ENCODE data around the gene CBY1.
A peak's percentile ranks its signal among the peaks of the same experiment; 100 is the strongest.

DNA sequence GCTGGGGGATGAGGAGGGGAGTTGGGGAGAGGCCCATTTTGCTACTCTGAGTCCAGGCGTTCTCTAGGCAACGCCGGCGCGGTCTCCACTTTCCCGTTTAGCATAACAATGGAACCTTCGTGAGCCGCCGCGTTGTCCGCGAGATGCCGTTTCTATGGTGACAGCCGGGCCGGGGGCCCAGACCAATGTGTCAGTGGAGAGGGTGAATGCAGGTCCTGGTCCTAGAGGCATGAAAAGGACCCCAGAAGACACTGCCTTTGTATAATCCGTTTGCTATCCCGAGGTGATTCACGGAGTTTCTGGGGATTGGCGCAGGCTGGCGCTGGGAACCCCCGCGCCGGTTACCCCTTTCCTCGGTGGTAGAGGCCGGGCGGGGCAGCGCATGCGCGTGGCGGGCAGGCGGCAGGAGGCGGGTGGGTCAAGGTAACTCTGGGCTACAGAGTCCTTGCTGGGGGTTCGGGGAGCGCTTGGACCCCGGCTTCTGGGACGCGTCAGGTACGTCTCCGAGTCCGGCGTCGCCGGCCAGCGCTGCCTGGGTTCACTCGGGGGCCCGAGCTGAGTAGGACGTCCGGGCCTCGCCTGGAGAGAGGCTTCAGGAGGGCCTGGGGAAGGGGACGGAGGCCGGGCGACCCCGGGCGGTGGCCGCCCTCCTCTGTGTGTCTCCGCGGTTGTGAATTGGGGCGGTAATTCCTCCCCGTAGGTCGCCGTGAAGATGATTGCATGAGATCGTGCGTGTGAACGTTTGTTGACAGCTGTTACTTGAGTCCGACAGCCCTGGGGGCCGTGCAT is at the start of gene CBY1, which contains the start of gene FAM227A:
- no peak for TF ChIP-seq RBBP5 (conservative IDR thresholded peaks at IDR 0.05)
- TF ChIP-seq FOS (IDR thresholded peaks at IDR 0.05; ENCODE audit: borderline replicate concordance, extremely low read depth, insufficient read length): no peak
- no peak for TF ChIP-seq IKZF2 (IDR thresholded peaks at IDR 0.05)
- TF ChIP-seq, protein P1, sequence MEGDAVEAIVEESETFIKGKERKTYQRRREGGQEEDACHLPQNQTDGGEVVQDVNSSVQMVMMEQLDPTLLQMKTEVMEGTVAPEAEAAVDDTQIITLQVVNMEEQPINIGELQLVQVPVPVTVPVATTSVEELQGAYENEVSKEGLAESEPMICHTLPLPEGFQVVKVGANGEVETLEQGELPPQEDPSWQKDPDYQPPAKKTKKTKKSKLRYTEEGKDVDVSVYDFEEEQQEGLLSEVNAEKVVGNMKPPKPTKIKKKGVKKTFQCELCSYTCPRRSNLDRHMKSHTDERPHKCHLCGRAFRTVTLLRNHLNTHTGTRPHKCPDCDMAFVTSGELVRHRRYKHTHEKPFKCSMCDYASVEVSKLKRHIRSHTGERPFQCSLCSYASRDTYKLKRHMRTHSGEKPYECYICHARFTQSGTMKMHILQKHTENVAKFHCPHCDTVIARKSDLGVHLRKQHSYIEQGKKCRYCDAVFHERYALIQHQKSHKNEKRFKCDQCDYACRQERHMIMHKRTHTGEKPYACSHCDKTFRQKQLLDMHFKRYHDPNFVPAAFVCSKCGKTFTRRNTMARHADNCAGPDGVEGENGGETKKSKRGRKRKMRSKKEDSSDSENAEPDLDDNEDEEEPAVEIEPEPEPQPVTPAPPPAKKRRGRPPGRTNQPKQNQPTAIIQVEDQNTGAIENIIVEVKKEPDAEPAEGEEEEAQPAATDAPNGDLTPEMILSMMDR (IDR thresholded peaks at IDR 0.05 in 2 of 3, conservative IDR thresholded peaks at IDR 0.05 in 1 of 3; ENCODE audit: control insufficient read depth in 2 of 3, extremely low read depth in 1 of 3, insufficient read depth in 1 of 3, low read depth in 3 of 3, low read length in 3 of 3): no peak
- no peak for TF ChIP-seq CEBPB (IDR thresholded peaks at IDR 0.05; ENCODE audit: borderline replicate concordance in 1 of 2, low read depth in 2 of 2, low read length in 2 of 2)
- peak; percentile 50; the same call in 1 of the 2 replicates for TF ChIP-seq POLR2AphosphoS5 (IDR thresholded peaks at IDR 0.05; ENCODE audit: low read length)
- peak; percentile 40; the same call in 1 of the 2 replicates for TF ChIP-seq RFX5 (IDR thresholded peaks at IDR 0.05; ENCODE audit: low read depth, low read length)
- TF ChIP-seq SRF (IDR thresholded peaks at IDR 0.05; ENCODE audit: low read depth in 2 of 2, low read length in 2 of 2): 0 out of 4 replicates have a peak, but pooled peaks of 1 of the 2 experiments have one; percentile 10
- no peak for TF ChIP-seq GABPA (IDR thresholded peaks at IDR 0.05; ENCODE audit: low read depth)
- no peak for TF ChIP-seq POLR2AphosphoS2 (IDR thresholded peaks at IDR 0.05; ENCODE audit: low read depth, low read length)
- TF ChIP-seq JUNB (IDR thresholded peaks at IDR 0.05): no peak
- TF ChIP-seq MYC (IDR thresholded peaks at IDR 0.05; ENCODE audit: insufficient read depth, insufficient read length, insufficient replicate concordance, low read length, severe bottlenecking): no peak
- peak; percentile 98 for TF ChIP-seq FOXK2 (IDR thresholded peaks at IDR 0.05)
- peak; percentile 80 for TF ChIP-seq POLR2A (IDR thresholded peaks at IDR 0.05; ENCODE audit: low read depth, low read length)
